Uterus (tissue), 2 donors: Measurements from ENCODE around the gene CACNB1.
"Not testable (repeated sequence)": the region's sequence is repeated elsewhere in the genome, so short reads cannot be mapped to it uniquely, and the experiment has no call there.

Experiments used
- POLR2A ChIP-seq, 2 donors: fragments of 450-650 bp; IDR thresholded peaks; one replicate each; pipeline ENCODE4 v1.6.1; 2016; ENCODE audit warnings: antibody characterized with exemption in 2 of 2, mild to moderate bottlenecking in 1 of 2, moderate library complexity in 1 of 2
- TF ChIP-seq, protein P1 (sequence below), 4 experiments: fragments of 200-600 bp in 2 of 4; fragments of 450-650 bp in 2 of 4; sonication (generic) in 2 of 4; IDR thresholded peaks; one replicate each; pipeline ENCODE4 v1.5.1; 2016 to 2019; ENCODE audit warnings: antibody characterized with exemption in 4 of 4, mild to moderate bottlenecking in 2 of 4, moderate library complexity in 1 of 4

GRCh38 chr17:39168503-39168902 lies 29.0 kb downstream of the CACNB1 start:
- not testable (repeated sequence) for TF ChIP-seq POLR2A (IDR thresholded peaks at IDR 0.05)
- TF ChIP-seq, protein P1, sequence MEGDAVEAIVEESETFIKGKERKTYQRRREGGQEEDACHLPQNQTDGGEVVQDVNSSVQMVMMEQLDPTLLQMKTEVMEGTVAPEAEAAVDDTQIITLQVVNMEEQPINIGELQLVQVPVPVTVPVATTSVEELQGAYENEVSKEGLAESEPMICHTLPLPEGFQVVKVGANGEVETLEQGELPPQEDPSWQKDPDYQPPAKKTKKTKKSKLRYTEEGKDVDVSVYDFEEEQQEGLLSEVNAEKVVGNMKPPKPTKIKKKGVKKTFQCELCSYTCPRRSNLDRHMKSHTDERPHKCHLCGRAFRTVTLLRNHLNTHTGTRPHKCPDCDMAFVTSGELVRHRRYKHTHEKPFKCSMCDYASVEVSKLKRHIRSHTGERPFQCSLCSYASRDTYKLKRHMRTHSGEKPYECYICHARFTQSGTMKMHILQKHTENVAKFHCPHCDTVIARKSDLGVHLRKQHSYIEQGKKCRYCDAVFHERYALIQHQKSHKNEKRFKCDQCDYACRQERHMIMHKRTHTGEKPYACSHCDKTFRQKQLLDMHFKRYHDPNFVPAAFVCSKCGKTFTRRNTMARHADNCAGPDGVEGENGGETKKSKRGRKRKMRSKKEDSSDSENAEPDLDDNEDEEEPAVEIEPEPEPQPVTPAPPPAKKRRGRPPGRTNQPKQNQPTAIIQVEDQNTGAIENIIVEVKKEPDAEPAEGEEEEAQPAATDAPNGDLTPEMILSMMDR (IDR thresholded peaks at IDR 0.05), result not testable (repeated sequence)
